ENCODE measurements around the gene BSN.

- no peak for TF ChIP-seq CTCF (IDR thresholded peaks at IDR 0.05)
- no peak for TF ChIP-seq POLR2AphosphoS5 (IDR thresholded peaks at IDR 0.05)
- no peak for TF ChIP-seq EP300 (IDR thresholded peaks at IDR 0.05)
- no peak for TF ChIP-seq POLR2A (IDR thresholded peaks at IDR 0.05)
Measured at GRCh38 chr3:49663831-49664230, 109.6 kb downstream of the BSN start.
